Stimulated activated CD8-positive, alpha-beta memory T cell treated with anti-CD3 and anti-CD28 coated beads, Interleukin-15, amount 100 ng/mL, for 48 hours (primary cell): ENCODE data around the gene PRAMEF20.
"Not testable (repeated sequence)": the region's sequence is repeated elsewhere in the genome, so short reads cannot be mapped to it uniquely, and the experiment has no call there.

Experiments
- DNase-seq, 2 donors: peaks; one replicate each; pipeline ENCODE4 v3.0.0-alpha.2; 2020; ENCODE audit warnings: low read depth in 2 of 2

The PRAMEF20 gene

GRCh38 chr1:13410150-13410549 is at the start of gene PRAMEF20:
TSS of gene PRAMEF20 (plus strand) at chr1:13410450. CDS start at chr1:13416355, 5,905 bp downstream.
- DNase-seq = not testable (repeated sequence)

- DNase-seq = not testable (repeated sequence)
Measured at GRCh38 chr1:13362364-13362763, 47.9 kb upstream of the PRAMEF20 start.

- not testable (repeated sequence) for DNase-seq
Measured at GRCh38 chr1:13364928-13365327, 45.3 kb upstream of the PRAMEF20 start.

- not testable (repeated sequence) for DNase-seq
Measured at GRCh38 chr1:13366536-13366935, 43.7 kb upstream of the PRAMEF20 start.

- DNase-seq = not testable (repeated sequence)
Measured at GRCh38 chr1:13368544-13368943, 41.7 kb upstream of the PRAMEF20 start.

GRCh38 chr1:13378983-13379382 is 31.3 kb upstream of the PRAMEF20 start:
- DNase-seq = not testable (repeated sequence)

- not testable (repeated sequence) for DNase-seq
Measured at GRCh38 chr1:13380380-13380779, 29.9 kb upstream of the PRAMEF20 start.

- not testable (repeated sequence) for DNase-seq
Measured at GRCh38 chr1:13389332-13389731, 20.9 kb upstream of the PRAMEF20 start, which contains the start of gene PRAMEF17. TSS of gene PRAMEF17 (plus strand) at chr1:13389632. CDS start at chr1:13389658, 26 bp downstream.

- DNase-seq = not testable (repeated sequence)
Measured at GRCh38 chr1:13393004-13393403, 17.2 kb upstream of the PRAMEF20 start.

GRCh38 chr1:13394761-13395160 is 15.5 kb upstream of the PRAMEF20 start:
- DNase-seq = not testable (repeated sequence)

GRCh38 chr1:13395311-13395710 is 14.9 kb upstream of the PRAMEF20 start:
- DNase-seq = not testable (repeated sequence)

GRCh38 chr1:13407811-13408210 is 2.4 kb upstream of the PRAMEF20 start:
- DNase-seq = no peak

GRCh38 chr1:13430495-13430894 is 20.2 kb downstream of the PRAMEF20 start:
- no peak for DNase-seq

- no peak for DNase-seq
Measured at GRCh38 chr1:13432251-13432650, 22.0 kb downstream of the PRAMEF20 start.

GRCh38 chr1:13433694-13434358 is 23.6 kb downstream of the PRAMEF20 start:
- not testable (repeated sequence) for DNase-seq

GRCh38 chr1:13435458-13435857 is 25.2 kb downstream of the PRAMEF20 start:
- DNase-seq = no peak

- not testable (repeated sequence) for DNase-seq
Measured at GRCh38 chr1:13439104-13439783, 29.0 kb downstream of the PRAMEF20 start.

- DNase-seq = no peak
Measured at GRCh38 chr1:13443335-13443979, 33.2 kb downstream of the PRAMEF20 start.

GRCh38 chr1:13450204-13450603 is 40.0 kb downstream of the PRAMEF20 start:
- no peak for DNase-seq

GRCh38 chr1:13451399-13451965 is 41.2 kb downstream of the PRAMEF20 start:
- DNase-seq = no peak

- no peak for DNase-seq
Measured at GRCh38 chr1:13456904-13457532, 46.8 kb downstream of the PRAMEF20 start.

- DNase-seq = no peak
Measured at GRCh38 chr1:13461977-13462376, 51.7 kb downstream of the PRAMEF20 start.
